ENCODE results near the gene CFTR. TPM values are rescaled to one million over a fixed set of nuclear protein-coding genes. Genes with fewer than 3 reads are reported as not detected.
"Not testable (repeated sequence)": the region's sequence is repeated elsewhere in the genome, so short reads cannot be mapped to it uniquely, and the experiment has no call there.

Gene CFTR
- total RNA-seq, 1 experiment from 2014 or later = 1.2 TPM

GRCh38 chr7:117508676-117509075 lies 28.9 kb downstream of the CFTR start:
- H3K4me1 Mint-ChIP-seq = peaks cover 5% of the 10 kb centered on the region in 2 experiments
- no peak overlapping the region for H3K27ac ChIP-seq (ENCODE audit: insufficient read length, low read depth, low read length)
- H2BK20ac ChIP-seq (ENCODE audit: low read depth, low read length, poor library complexity, severe bottlenecking) = no peak overlapping the region
- H3K27me3 ChIP-seq (ENCODE audit: insufficient read depth, low read length) = no peaks in the 10 kb centered on the region
- no peak overlapping the region for H3K4me3 Mint-ChIP-seq
- H3K56ac ChIP-seq (ENCODE audit: insufficient read length, low read depth, low read length) = no peak overlapping the region
- no peak for DNase-seq
- H4K8ac ChIP-seq (replicated peaks; ENCODE audit: insufficient read length, low read depth, low read length) = no peak overlapping the region
- no peaks in the 10 kb centered on the region for H3K36me3 Mint-ChIP-seq (ENCODE audit: insufficient read depth in 1 of 3, low read depth in 3 of 3)
- no peak overlapping the region for H3T11ph ChIP-seq (ENCODE audit: low read length)
- H2BK5ac ChIP-seq (ENCODE audit: insufficient read length, low read length) = no peak overlapping the region
- no peak overlapping the region for H3K4ac ChIP-seq (ENCODE audit: low read depth, low read length)
- no peaks in the 10 kb centered on the region for H3K4me1 ChIP-seq (ENCODE audit: insufficient read depth, low read length)
- H3K4me2 ChIP-seq (ENCODE audit: insufficient read depth, insufficient read length, low read length) = no peak overlapping the region
- TF ChIP-seq CTCF (conservative IDR thresholded peaks at IDR 0.05) = no peak
- H3K18ac ChIP-seq (ENCODE audit: insufficient read length, low read depth, low read length) = no peak overlapping the region
- H3K14ac ChIP-seq (ENCODE audit: insufficient read depth, low read length) = no peak overlapping the region
- no peak overlapping the region for H2AK5ac ChIP-seq (ENCODE audit: insufficient read length, low read length)
- H4K5ac ChIP-seq (ENCODE audit: insufficient read length, low read depth, low read length) = no peak overlapping the region
- H3K23me2 ChIP-seq (ENCODE audit: insufficient read length, low read depth, low read length, poor library complexity, severe bottlenecking) = no peaks in the 10 kb centered on the region
- H4K91ac ChIP-seq (ENCODE audit: insufficient read length, low read depth, low read length) = no peak overlapping the region
- no peak overlapping the region for H2BK120ac ChIP-seq (ENCODE audit: low read depth, low read length, poor library complexity, severe bottlenecking)
- H3K79me1 ChIP-seq (ENCODE audit: insufficient read depth, low read depth, low read length, poor library complexity, severe bottlenecking) = no peaks in the 10 kb centered on the region
- H4K20me1 ChIP-seq (ENCODE audit: control insufficient read depth, insufficient read depth, insufficient read length) = no peaks in the 10 kb centered on the region
- H3K9me3 ChIP-seq (ENCODE audit: control insufficient read depth, low read depth, low read length) = no peaks in the 10 kb centered on the region
- no peak overlapping the region for H2BK15ac ChIP-seq (ENCODE audit: low read depth, low read length)
- H3K23ac ChIP-seq (ENCODE audit: insufficient read length, low read depth, low read length) = no peak overlapping the region
- no peak overlapping the region for H2AFZ ChIP-seq (ENCODE audit: low read length)
- no peak overlapping the region for H2BK12ac ChIP-seq (ENCODE audit: insufficient read length, low read depth, low read length)
- no peak overlapping the region for H3K9ac ChIP-seq (ENCODE audit: extremely low read depth, insufficient read length, low read length)
- H3K79me2 ChIP-seq (ENCODE audit: insufficient read depth, low read length) = no peaks in the 10 kb centered on the region
- no CpG with 5 or more reads among the region's 1 CpG for WGBS (ENCODE audit: extremely low coverage, insufficient read length, low lambda C conversion rate)
- H3K27me3 Mint-ChIP-seq (ENCODE audit: low read depth) = no peaks in the 10 kb centered on the region; the same call in 1 of the 2 replicates
- H3K9me3 Mint-ChIP-seq = no peaks in the 10 kb centered on the region
- H3K27ac Mint-ChIP-seq = no peak overlapping the region

- DNase-seq; H3K79me1 ChIP-seq (ENCODE audit: insufficient read depth, low read depth, low read length, poor library complexity, severe bottlenecking); H3K27ac Mint-ChIP-seq; H3T11ph ChIP-seq (ENCODE audit: low read length); H3K4me1 ChIP-seq (ENCODE audit: insufficient read depth, low read length); H3K27me3 Mint-ChIP-seq (ENCODE audit: low read depth); H3K4me3 Mint-ChIP-seq; H3K4ac ChIP-seq (ENCODE audit: low read depth, low read length); H3K9me3 Mint-ChIP-seq; H4K91ac ChIP-seq (ENCODE audit: insufficient read length, low read depth, low read length); H4K20me1 ChIP-seq (ENCODE audit: control insufficient read depth, insufficient read depth, insufficient read length); H3K56ac ChIP-seq (ENCODE audit: insufficient read length, low read depth, low read length); H3K18ac ChIP-seq (ENCODE audit: insufficient read length, low read depth, low read length); H3K23me2 ChIP-seq (ENCODE audit: insufficient read length, low read depth, low read length, poor library complexity, severe bottlenecking); H3K36me3 Mint-ChIP-seq (ENCODE audit: insufficient read depth in 1 of 3, low read depth in 3 of 3); H2BK15ac ChIP-seq (ENCODE audit: low read depth, low read length); H3K23ac ChIP-seq (ENCODE audit: insufficient read length, low read depth, low read length); H4K8ac ChIP-seq (replicated peaks; ENCODE audit: insufficient read length, low read depth, low read length); H3K9me3 ChIP-seq (ENCODE audit: control insufficient read depth, low read depth, low read length); H2AK5ac ChIP-seq (ENCODE audit: insufficient read length, low read length); H2BK5ac ChIP-seq (ENCODE audit: insufficient read length, low read length); H3K27me3 ChIP-seq (ENCODE audit: insufficient read depth, low read length); H3K4me2 ChIP-seq (ENCODE audit: insufficient read depth, insufficient read length, low read length); H3K27ac ChIP-seq (ENCODE audit: insufficient read length, low read depth, low read length); H2BK120ac ChIP-seq (ENCODE audit: low read depth, low read length, poor library complexity, severe bottlenecking); H3K79me2 ChIP-seq (ENCODE audit: insufficient read depth, low read length); H2BK20ac ChIP-seq (ENCODE audit: low read depth, low read length, poor library complexity, severe bottlenecking); H4K5ac ChIP-seq (ENCODE audit: insufficient read length, low read depth, low read length); H3K4me1 Mint-ChIP-seq; H3K14ac ChIP-seq (ENCODE audit: insufficient read depth, low read length); H3K9ac ChIP-seq (ENCODE audit: extremely low read depth, insufficient read length, low read length); H2BK12ac ChIP-seq (ENCODE audit: insufficient read length, low read depth, low read length); H2AFZ ChIP-seq (ENCODE audit: low read length): not testable (repeated sequence)
- WGBS (ENCODE audit: extremely low coverage, insufficient read length, low lambda C conversion rate) = no CpG with 5 or more reads among the region's 1 CpG
Measured at GRCh38 chr7:117517194-117517593, 37.4 kb downstream of the CFTR start.
